ENCODE results near the gene UBE2E2.
"Not testable (repeated sequence)": the region's sequence is repeated elsewhere in the genome, so short reads cannot be mapped to it uniquely, and the experiment has no call there.

Gene UBE2E2

GRCh38 chr3:23172059-23172458 is 31.1 kb upstream of the UBE2E2 start:
- no peak for DNase-seq (ENCODE audit: low spot score)
- no peak for TF ChIP-seq CTCF (IDR thresholded peaks at IDR 0.05; ENCODE audit: extremely low read depth, insufficient read depth, missing control alignments)
- in situ Hi-C loops (cut with MboI; ENCODE audit: low pct_unique_long_range_greater_than_20kb, low sequenced_read_pairs, unreplicated experiment), result no loop called here

GRCh38 chr3:23174426-23175039 is 28.6 kb upstream of the UBE2E2 start:
- no peak for DNase-seq (ENCODE audit: low spot score)
- in situ Hi-C loops (cut with MboI; ENCODE audit: low pct_unique_long_range_greater_than_20kb, low sequenced_read_pairs, unreplicated experiment), result no loop called here
- TF ChIP-seq CTCF (IDR thresholded peaks at IDR 0.05; ENCODE audit: extremely low read depth, insufficient read depth, missing control alignments), result no peak

- no peak for DNase-seq (ENCODE audit: low spot score)
- in situ Hi-C loops (cut with MboI; ENCODE audit: low pct_unique_long_range_greater_than_20kb, low sequenced_read_pairs, unreplicated experiment), result no loop called here
- no peak for TF ChIP-seq CTCF (IDR thresholded peaks at IDR 0.05; ENCODE audit: extremely low read depth, insufficient read depth, missing control alignments)
Observed at GRCh38 chr3:23175341-23176083, 27.6 kb upstream of the UBE2E2 start.

GRCh38 chr3:23176839-23177238 is 26.3 kb upstream of the UBE2E2 start:
- in situ Hi-C loops (cut with MboI; ENCODE audit: low pct_unique_long_range_greater_than_20kb, low sequenced_read_pairs, unreplicated experiment); DNase-seq (ENCODE audit: low spot score): not testable (repeated sequence)

GRCh38 chr3:23182996-23183513 is 20.1 kb upstream of the UBE2E2 start:
- no peak for DNase-seq (ENCODE audit: low spot score)
- TF ChIP-seq CTCF (IDR thresholded peaks at IDR 0.05; ENCODE audit: extremely low read depth, insufficient read depth, missing control alignments), result no peak
- in situ Hi-C loops (cut with MboI; ENCODE audit: low pct_unique_long_range_greater_than_20kb, low sequenced_read_pairs, unreplicated experiment), result no loop called here

GRCh38 chr3:23183731-23184130 is 19.4 kb upstream of the UBE2E2 start:
- in situ Hi-C loops (cut with MboI; ENCODE audit: low pct_unique_long_range_greater_than_20kb, low sequenced_read_pairs, unreplicated experiment), result no loop called here
- TF ChIP-seq CTCF (IDR thresholded peaks at IDR 0.05; ENCODE audit: extremely low read depth, insufficient read depth, missing control alignments), result peak; percentile 42
- DNase-seq (ENCODE audit: low spot score), result no peak

- no peak for TF ChIP-seq CTCF (IDR thresholded peaks at IDR 0.05; ENCODE audit: extremely low read depth, insufficient read depth, missing control alignments)
- in situ Hi-C loops (cut with MboI; ENCODE audit: low pct_unique_long_range_greater_than_20kb, low sequenced_read_pairs, unreplicated experiment), result no loop called here
- DNase-seq (ENCODE audit: low spot score), result no peak
Observed at GRCh38 chr3:23185861-23186260, 17.3 kb upstream of the UBE2E2 start.
